K562 (cell line): ENCODE measurements around the gene TRPC4. TPM values are rescaled to one million over a fixed set of nuclear protein-coding genes. Genes with fewer than 3 reads are reported as not detected.

Experiments used
- ATAC-seq: fragments of 200-7000 bp; cut with Tn5 transposase; 3 replicates; pipeline ENCODE4 v1.9.1; 2020; ENCODE audit warnings: moderate library complexity
- BruUV-seq: library from RNA; stranded (reverse); fragments of 400-500 nt; replicated peaks from 2 replicates; lab custom pipeline; 2021; lab: Mats Ljungman, UMichigan
- CTCF ChIA-PET: fragments of 300-600 bp; formaldehyde crosslinking; extraction: SDS; loops from one replicate; lab custom pipeline; 2021; ENCODE audit warnings: low intra/inter-chr PET ratio; lab: Yijun Ruan, JAX
- POLR2A ChIA-PET: fragments of 300-600, 350-650 bp; sonication (Branson Sonifier 250); formaldehyde crosslinking; extraction: SDS; loops from one replicate; lab custom pipeline; 2021; ENCODE audit warnings: antibody characterized with exemption, inconsistent platforms; lab: Yijun Ruan, JAX
- DNase-seq, 4 experiments: peaks; one replicate each; pipeline versions ENCODE4 v3.0.0 to v3.0.0-alpha.2; 2011 to 2018; ENCODE audit warnings: low spot score in 3 of 4, mixed read lengths in 3 of 4; ENCODE audit errors: extremely low read depth in 1 of 4
- FAIRE-seq: peaks from 2 replicates; lab custom pipeline; 2011; peaks lifted over from hg19 to GRCh38; lab: Jason Lieb, UNC
- H2AFZ ChIP-seq: 2 replicates; pipeline ENCODE4 v1.6.0; 2011; ENCODE audit warnings: low read depth, low read length, control low read depth, inconsistent platforms
- H3K27ac ChIP-seq: fragments of 200-600 bp; 3 replicates; pipeline ENCODE4 v1.8.0; 2011; ENCODE audit warnings: low read depth, mild to moderate bottlenecking, control low read depth, inconsistent platforms, low read length, moderate library complexity, mixed read lengths; ENCODE audit errors: extremely low read depth
- H3K27me3 ChIP-seq, 2 experiments: fragments of 300-600 bp in 1 of 2; 2 replicates in 1 of 2; 3 replicates in 1 of 2; pipeline versions ENCODE4 v1.6.0 to v1.8.0; 2011; ENCODE audit warnings: inconsistent platforms in 2 of 2, low read length in 2 of 2, mild to moderate bottlenecking in 1 of 2, mixed read lengths in 1 of 2, moderate library complexity in 1 of 2; ENCODE audit not compliant: control insufficient read depth in 2 of 2, insufficient read depth in 2 of 2
- H3K36me3 ChIP-seq: fragments of 300-600 bp; 3 replicates; pipeline ENCODE4 v1.8.0; 2011; ENCODE audit warnings: mild to moderate bottlenecking, low read length, inconsistent platforms; ENCODE audit not compliant: control insufficient read depth, insufficient read depth
- H3K4me1 ChIP-seq, 2 experiments: fragments of 200-600 bp in 1 of 2; replicated peaks in 1 of 2; 2 replicates in 1 of 2; 3 replicates in 1 of 2; pipeline versions ENCODE4 v1.5.1 to v1.8.0; 2011; ENCODE audit warnings: inconsistent platforms in 2 of 2, low read length in 2 of 2, mild to moderate bottlenecking in 1 of 2, mixed read lengths in 1 of 2, moderate library complexity in 1 of 2; ENCODE audit not compliant: control insufficient read depth in 2 of 2, insufficient read depth in 2 of 2
- H3K4me2 ChIP-seq: 2 replicates; pipeline ENCODE4 v1.6.1; 2011; ENCODE audit warnings: low read length, control low read depth, inconsistent platforms, mixed read lengths; ENCODE audit not compliant: insufficient read depth
- H3K4me3 ChIP-seq: fragments of 200-600 bp; sonication (generic), shearing (Covaris generic); 2 replicates; pipeline ENCODE4 v1.5.1; 2016; ENCODE audit warnings: control low read depth, inconsistent platforms
- H3K79me2 ChIP-seq: fragments of 200-600 bp; 3 replicates; pipeline ENCODE4 v1.8.0; 2011; ENCODE audit warnings: low read length, inconsistent platforms; ENCODE audit not compliant: control insufficient read depth, insufficient read depth
- H3K9ac ChIP-seq, 2 experiments: 2 replicates each; pipeline versions ENCODE4 v1.6.0 to v1.6.1; 2011; ENCODE audit warnings: low read depth in 2 of 2, low read length in 2 of 2, control low read depth in 1 of 2, inconsistent platforms in 1 of 2, mild to moderate bottlenecking in 1 of 2, mixed read lengths in 1 of 2; ENCODE audit not compliant: insufficient read depth in 1 of 2
- H3K9me1 ChIP-seq: one replicate; pipeline ENCODE4 v1.6.0; 2011; ENCODE audit warnings: inconsistent platforms, mild to moderate bottlenecking, low read length, moderate library complexity; ENCODE audit not compliant: control insufficient read depth, insufficient read depth
- H3K9me3 ChIP-seq: replicated peaks from 2 replicates; pipeline ENCODE4 v1.5.1; 2011; ENCODE audit warnings: low read depth, low read length, inconsistent platforms; ENCODE audit not compliant: control insufficient read depth, insufficient read depth
- H4K20me1 ChIP-seq: replicated peaks from 2 replicates; pipeline ENCODE4 v1.6.1; 2011; ENCODE audit warnings: low read length, inconsistent platforms, mixed read lengths; ENCODE audit not compliant: control insufficient read depth, insufficient read depth
- GABPB2 ChIP-seq: fragments of 250-450 bp; sonication (Bioruptor Pico); conservative IDR thresholded peaks from 2 replicates; pipeline ENCODE4 v1.5.1; 2021; ENCODE audit warnings: mild to moderate bottlenecking
- HCFC1 ChIP-seq: IDR thresholded peaks from 2 replicates; pipeline ENCODE4 v1.6.1; 2012; ENCODE audit warnings: low read depth, low read length, improper control_type of control experiment
- HDAC2 ChIP-seq: fragments of 450-650 bp; IDR thresholded peaks from 2 replicates; pipeline ENCODE4 v1.6.1; 2016; ENCODE audit warnings: mild to moderate bottlenecking
- HNRNPL ChIP-seq: fragments of 200-400 bp; formaldehyde crosslinking; IDR thresholded peaks from 2 replicates; pipeline ENCODE4 v1.6.1; 2017; ENCODE audit warnings: low read depth, mild to moderate bottlenecking, low read length
- LARP7 ChIP-seq: fragments of 450-650 bp; IDR thresholded peaks from 2 replicates; pipeline ENCODE4 v1.6.1; 2016
- MEIS2 ChIP-seq: fragments of 450-650 bp; IDR thresholded peaks from 2 replicates; pipeline ENCODE4 v1.6.1; 2014; ENCODE audit warnings: mild to moderate bottlenecking; ENCODE audit not compliant: partially characterized antibody
- TCF7 ChIP-seq: sonication (generic); IDR thresholded peaks from 2 replicates; pipeline ENCODE4 v1.6.1; 2016; ENCODE audit warnings: antibody characterized with exemption, borderline replicate concordance
- ZBED1 ChIP-seq: IDR thresholded peaks from 2 replicates; pipeline ENCODE4 v1.6.1; 2014
- ZNF239 ChIP-seq: fragments of 250-450 bp; sonication (Bioruptor Pico); IDR thresholded peaks from 2 replicates; pipeline ENCODE4 v1.4.0; 2020; ENCODE audit warnings: mild to moderate bottlenecking
- ZNF584 ChIP-seq: fragments of 200-800 bp; sonication (Bioruptor generic); IDR thresholded peaks from 2 replicates; pipeline ENCODE4 v1.6.1; 2016; ENCODE audit warnings: low read depth, mild to moderate bottlenecking, missing genetic modification characterization, missing compliant biosample characterization
- WGBS: fragments of 100-300 bp; shearing (Covaris generic); methylation state at CpG from one replicate; pipeline ENCODE4 v1.1.6; 2016; ENCODE audit warnings: low coverage, mixed read lengths; ENCODE audit not compliant: insufficient coverage; ENCODE audit errors: missing lambda C conversion rate; 5-methylcytosine and 5-hydroxymethylcytosine counted together
- in situ Hi-C: fragments of 300-500 bp; cut with MboI; formaldehyde crosslinking; loops from 4 replicates; pipeline ENCODE4 v1.15.0; 2018; ENCODE audit warnings: inconsistent platforms, mixed read lengths
- intact Hi-C: fragments of 100-400 bp; cut with micrococcal nuclease; formaldehyde crosslinking; loops from 2 replicates; pipeline ENCODE4 v1.14.2; 2022
- polyA plus RNA-seq, 8 experiments: library from polyadenylated mRNA; depleted of rRNA in 4 of 8; stranded (reverse) in 5 of 8; unstranded in 3 of 8; fragments of >200 nt; fragmentation: Nextera tagmentation in 2 of 8; fragmentation: Illumina TruSeq in 1 of 8; extraction: Ambion mirVana in 2 of 8; extraction: Trizol in 1 of 8; gene quantifications; 2 replicates each; pipeline versions ENCODE4 v1.2.1 to v1.2.3, GENCODE V29; 2011 to 2014; ENCODE audit warnings: inconsistent platforms in 1 of 8, missing spikeins in 1 of 8
- total RNA-seq, 7 experiments: library from RNA; depleted of rRNA in 6 of 7; stranded (reverse); fragments of >200 nt in 6 of 7; fragmentation: Illumina TruSeq in 2 of 7; extraction: Trizol in 2 of 7; gene quantifications; 2 replicates each; pipeline versions ENCODE4 v1.2.1 to v1.2.3, GENCODE V29; 2011 to 2021; ENCODE audit warnings: low replicate concordance in 1 of 7
- TF ChIP-seq, protein P1 (sequence below), 2 experiments: fragments of 450-650 bp in 1 of 2; sonication (generic) in 1 of 2; formaldehyde crosslinking in 1 of 2; IDR thresholded peaks; 2 replicates each; pipeline versions ENCODE4 v1.7.1 to v1.9.0; 2016 to 2022; ENCODE audit warnings: inconsistent platforms in 1 of 2, mild to moderate bottlenecking in 1 of 2, missing genetic modification reagents in 1 of 2
- TF ChIP-seq, protein P2 (sequence below): fragments of 250-450 bp; sonication (Bioruptor Pico); IDR thresholded peaks from 2 replicates; pipeline ENCODE4 v1.5.0; 2021
- TF ChIP-seq, protein P3 (sequence below): IDR thresholded peaks from 2 replicates; pipeline ENCODE4 v1.6.1; 2011; ENCODE audit warnings: borderline replicate concordance, low read depth, mild to moderate bottlenecking, moderate library complexity, low read length; ENCODE audit not compliant: insufficient read depth, poor library complexity, severe bottlenecking

TRPC4 gene
- total and polyA plus RNA-seq, 9 of the 15 experiments (the other 6 are each of a cell fraction or from before 2014, with no cell fraction given) = 0.03 to 0.04 TPM; not detected in 7

DNA sequence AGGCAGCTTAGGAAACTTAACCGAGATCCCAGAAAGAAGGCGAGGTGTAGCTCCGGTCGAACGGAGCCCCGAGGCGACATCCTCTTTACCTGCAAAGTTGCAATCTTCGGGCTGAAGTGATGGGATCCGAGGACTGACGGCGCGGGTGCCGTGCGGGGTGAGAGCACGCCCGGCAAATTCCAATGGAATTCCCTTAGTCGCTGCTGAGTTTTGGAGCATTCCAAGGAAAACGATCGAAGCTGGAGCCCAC lies 141 bp downstream of the TRPC4 start:
- DNase-seq = no peak
- H3K4me3 ChIP-seq = peak overlapping the region; percentile 26; the same call in 1 of the 2 replicates
- WGBS = 31% methylated on average over 14 of the region's 19 CpGs
- TF ChIP-seq, protein P1, sequence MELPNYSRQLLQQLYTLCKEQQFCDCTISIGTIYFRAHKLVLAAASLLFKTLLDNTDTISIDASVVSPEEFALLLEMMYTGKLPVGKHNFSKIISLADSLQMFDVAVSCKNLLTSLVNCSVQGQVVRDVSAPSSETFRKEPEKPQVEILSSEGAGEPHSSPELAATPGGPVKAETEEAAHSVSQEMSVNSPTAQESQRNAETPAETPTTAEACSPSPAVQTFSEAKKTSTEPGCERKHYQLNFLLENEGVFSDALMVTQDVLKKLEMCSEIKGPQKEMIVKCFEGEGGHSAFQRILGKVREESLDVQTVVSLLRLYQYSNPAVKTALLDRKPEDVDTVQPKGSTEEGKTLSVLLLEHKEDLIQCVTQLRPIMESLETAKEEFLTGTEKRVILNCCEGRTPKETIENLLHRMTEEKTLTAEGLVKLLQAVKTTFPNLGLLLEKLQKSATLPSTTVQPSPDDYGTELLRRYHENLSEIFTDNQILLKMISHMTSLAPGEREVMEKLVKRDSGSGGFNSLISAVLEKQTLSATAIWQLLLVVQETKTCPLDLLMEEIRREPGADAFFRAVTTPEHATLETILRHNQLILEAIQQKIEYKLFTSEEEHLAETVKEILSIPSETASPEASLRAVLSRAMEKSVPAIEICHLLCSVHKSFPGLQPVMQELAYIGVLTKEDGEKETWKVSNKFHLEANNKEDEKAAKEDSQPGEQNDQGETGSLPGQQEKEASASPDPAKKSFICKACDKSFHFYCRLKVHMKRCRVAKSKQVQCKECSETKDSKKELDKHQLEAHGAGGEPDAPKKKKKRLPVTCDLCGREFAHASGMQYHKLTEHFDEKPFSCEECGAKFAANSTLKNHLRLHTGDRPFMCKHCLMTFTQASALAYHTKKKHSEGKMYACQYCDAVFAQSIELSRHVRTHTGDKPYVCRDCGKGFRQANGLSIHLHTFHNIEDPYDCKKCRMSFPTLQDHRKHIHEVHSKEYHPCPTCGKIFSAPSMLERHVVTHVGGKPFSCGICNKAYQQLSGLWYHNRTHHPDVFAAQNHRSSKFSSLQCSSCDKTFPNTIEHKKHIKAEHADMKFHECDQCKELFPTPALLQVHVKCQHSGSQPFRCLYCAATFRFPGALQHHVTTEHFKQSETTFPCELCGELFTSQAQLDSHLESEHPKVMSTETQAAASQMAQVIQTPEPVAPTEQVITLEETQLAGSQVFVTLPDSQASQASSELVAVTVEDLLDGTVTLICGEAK (IDR thresholded peaks at IDR 0.05) = no peak
- TF ChIP-seq, protein P1 (CRISPR knock-in tag; IDR thresholded peaks at IDR 0.05) = no peak
- TF ChIP-seq ZNF239 (CRISPR knock-in tag) = no peak
- TF ChIP-seq HDAC2 = no peak
- no peak for TF ChIP-seq HCFC1
- TF ChIP-seq ZBED1 = no peak
- TF ChIP-seq TCF7 = no peak
- TF ChIP-seq, protein P2, sequence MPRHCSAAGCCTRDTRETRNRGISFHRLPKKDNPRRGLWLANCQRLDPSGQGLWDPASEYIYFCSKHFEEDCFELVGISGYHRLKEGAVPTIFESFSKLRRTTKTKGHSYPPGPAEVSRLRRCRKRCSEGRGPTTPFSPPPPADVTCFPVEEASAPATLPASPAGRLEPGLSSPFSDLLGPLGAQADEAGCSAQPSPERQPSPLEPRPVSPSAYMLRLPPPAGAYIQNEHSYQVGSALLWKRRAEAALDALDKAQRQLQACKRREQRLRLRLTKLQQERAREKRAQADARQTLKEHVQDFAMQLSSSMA (CRISPR knock-in tag) = no peak
- TF ChIP-seq GABPB2 (CRISPR knock-in tag) = no peak
- no peak for TF ChIP-seq HNRNPL
- no peak for TF ChIP-seq LARP7
- TF ChIP-seq, protein P3, sequence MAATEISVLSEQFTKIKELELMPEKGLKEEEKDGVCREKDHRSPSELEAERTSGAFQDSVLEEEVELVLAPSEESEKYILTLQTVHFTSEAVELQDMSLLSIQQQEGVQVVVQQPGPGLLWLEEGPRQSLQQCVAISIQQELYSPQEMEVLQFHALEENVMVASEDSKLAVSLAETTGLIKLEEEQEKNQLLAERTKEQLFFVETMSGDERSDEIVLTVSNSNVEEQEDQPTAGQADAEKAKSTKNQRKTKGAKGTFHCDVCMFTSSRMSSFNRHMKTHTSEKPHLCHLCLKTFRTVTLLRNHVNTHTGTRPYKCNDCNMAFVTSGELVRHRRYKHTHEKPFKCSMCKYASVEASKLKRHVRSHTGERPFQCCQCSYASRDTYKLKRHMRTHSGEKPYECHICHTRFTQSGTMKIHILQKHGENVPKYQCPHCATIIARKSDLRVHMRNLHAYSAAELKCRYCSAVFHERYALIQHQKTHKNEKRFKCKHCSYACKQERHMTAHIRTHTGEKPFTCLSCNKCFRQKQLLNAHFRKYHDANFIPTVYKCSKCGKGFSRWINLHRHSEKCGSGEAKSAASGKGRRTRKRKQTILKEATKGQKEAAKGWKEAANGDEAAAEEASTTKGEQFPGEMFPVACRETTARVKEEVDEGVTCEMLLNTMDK = no peak
- no peak for TF ChIP-seq ZNF584 (CRISPR knock-in tag)
- TF ChIP-seq MEIS2 = no peak

More for the DNA sequence above, 141 bp downstream of the TRPC4 start:
- ATAC-seq (no peak; the same call in 2 of the 3 replicates), FAIRE-seq (no peak)
- ChIA-PET CTCF (no interaction called here), POLR2A (no interaction called here)
- intact Hi-C loops = no loop called here
- H3K27ac ChIP-seq = no peak overlapping the region
- BruUV-seq = no TSS peak
- no peaks in the 10 kb centered on the region; a peak in 1 of 5 replicates for H3K27me3 ChIP-seq
- no peaks in the 10 kb centered on the region for H4K20me1 ChIP-seq
- no peak overlapping the region for H3K4me2 ChIP-seq
- H2AFZ ChIP-seq = no peak overlapping the region; the same call in 1 of the 2 replicates
- in situ Hi-C loops = no loop called here
- no peaks in the 10 kb centered on the region for H3K9me3 ChIP-seq
- peaks cover 0 to 11% of the 10 kb centered on the region in 2 experiments; a peak in 2 of 5 replicates for H3K4me1 ChIP-seq
- H3K79me2 ChIP-seq = no peaks in the 10 kb centered on the region
- no peaks in the 10 kb centered on the region for H3K9me1 ChIP-seq
- H3K36me3 ChIP-seq = no peaks in the 10 kb centered on the region
- peak overlapping the region in 1 of 2 experiments; percentile 26; a peak in 1 of 4 replicates for H3K9ac ChIP-seq
